M059J (cell line): ENCODE data around the gene USP51. TPM values are rescaled to one million over a fixed set of nuclear protein-coding genes. Genes with fewer than 3 reads are reported as not detected.
"Not testable (repeated sequence)": the region's sequence is repeated elsewhere in the genome, so short reads cannot be mapped to it uniquely, and the experiment has no call there.

Source experiments
- DNase-seq: peaks from one replicate; pipeline ENCODE4 v3.0.0-alpha.2; 2012; ENCODE audit warnings: low read depth
- total RNA-seq: library from RNA; depleted of rRNA; stranded (reverse); fragments of >200 nt; shearing (Covaris generic); gene quantifications from 2 replicates; pipeline ENCODE4 v1.2.3, GENCODE V29; 2014; rRNA removed

USP51 gene
- total RNA-seq, 1 experiment from 2014 or later: 1.1 TPM

- not testable (repeated sequence) for DNase-seq
These were observed 24.5 kb downstream of the USP51 start for GRCh38 chrX:55465108-55465507.

GRCh38 chrX:55464050-55464449 is 25.6 kb downstream of the USP51 start:
- not testable (repeated sequence) for DNase-seq

GRCh38 chrX:55459926-55460325 is 29.7 kb downstream of the USP51 start:
- not testable (repeated sequence) for DNase-seq

- DNase-seq: not testable (repeated sequence)
These were observed 30.2 kb downstream of the USP51 start for GRCh38 chrX:55459426-55459825.

GRCh38 chrX:55455708-55456107 is 33.9 kb downstream of the USP51 start:
- DNase-seq: not testable (repeated sequence)

- DNase-seq: no peak
These were observed 36.9 kb downstream of the USP51 start for GRCh38 chrX:55452833-55453124.

GRCh38 chrX:55451990-55452832 is 37.4 kb downstream of the USP51 start, which contains the start of gene MAGEH1:
MAGEH1 (plus strand) TSS chrX:55452127; CDS start chrX:55452375, 248 bp downstream.
- peak; percentile 84 for DNase-seq

GRCh38 chrX:55451626-55451989 is 38.0 kb downstream of the USP51 start:
- DNase-seq: no peak

GRCh38 chrX:55451141-55451540 is 38.5 kb downstream of the USP51 start:
- peak; percentile 21 for DNase-seq

- DNase-seq: peak; percentile 31
These were observed 39.4 kb downstream of the USP51 start for GRCh38 chrX:55450259-55450658.

- DNase-seq: not testable (repeated sequence)
These were observed 46.2 kb downstream of the USP51 start for GRCh38 chrX:55443468-55443867.

Other genes starting within 250 kb of the USP51 start
- gene PAGE3, start 224.9 kb downstream of the USP51 start, total RNA-seq: not detected in 2 replicates
- 38.3 and 45.3 TPM in 2 replicates for gene MAGEH1, start 37.7 kb downstream of the USP51 start, total RNA-seq
- gene FOXR2, start 133.6 kb upstream of the USP51 start, total RNA-seq: not detected in 2 replicates
- 12.5 and 23.4 TPM in 2 replicates for gene RRAGB, start 227.9 kb upstream of the USP51 start, total RNA-seq